IMR-90 (cell line): Measurements from ENCODE around the gene UST.

Experiments used
- MXI1 ChIP-seq: IDR thresholded peaks from 2 replicates; pipeline ENCODE4 v1.6.1; 2012; ENCODE audit warnings: low read depth, mild to moderate bottlenecking, low read length, moderate library complexity, borderline replicate concordance
- POLR2A ChIP-seq: IDR thresholded peaks from 2 replicates; pipeline ENCODE4 v1.6.1; 2012; ENCODE audit warnings: mild to moderate bottlenecking, low read depth, low read length
- TF ChIP-seq, protein P1 (sequence below): conservative IDR thresholded peaks from 2 replicates; pipeline ENCODE4 v1.5.1; 2012; ENCODE audit warnings: mild to moderate bottlenecking, low read depth, low read length, improper control_type of control experiment

DNA sequence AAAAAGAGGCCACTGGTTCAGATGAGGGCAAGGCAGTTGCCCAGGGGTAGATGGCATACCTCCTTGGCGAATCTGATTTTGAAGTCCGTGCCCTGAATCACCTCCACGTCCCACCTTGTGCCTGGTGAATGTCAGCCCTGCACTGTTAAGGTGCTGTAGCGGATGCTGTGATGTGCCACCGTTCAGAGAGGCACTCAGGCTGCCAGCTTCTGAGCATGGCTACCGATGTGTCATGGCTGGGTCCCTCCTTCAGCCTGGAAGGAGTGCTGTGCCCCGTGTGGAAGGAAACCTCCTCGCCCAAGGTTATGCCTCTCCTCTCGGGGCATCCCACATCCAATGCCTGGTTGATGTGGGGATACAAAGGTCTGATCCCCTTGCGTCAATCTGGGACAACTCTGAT is 43.6 kb downstream of the UST start:
- TF ChIP-seq, protein P1, sequence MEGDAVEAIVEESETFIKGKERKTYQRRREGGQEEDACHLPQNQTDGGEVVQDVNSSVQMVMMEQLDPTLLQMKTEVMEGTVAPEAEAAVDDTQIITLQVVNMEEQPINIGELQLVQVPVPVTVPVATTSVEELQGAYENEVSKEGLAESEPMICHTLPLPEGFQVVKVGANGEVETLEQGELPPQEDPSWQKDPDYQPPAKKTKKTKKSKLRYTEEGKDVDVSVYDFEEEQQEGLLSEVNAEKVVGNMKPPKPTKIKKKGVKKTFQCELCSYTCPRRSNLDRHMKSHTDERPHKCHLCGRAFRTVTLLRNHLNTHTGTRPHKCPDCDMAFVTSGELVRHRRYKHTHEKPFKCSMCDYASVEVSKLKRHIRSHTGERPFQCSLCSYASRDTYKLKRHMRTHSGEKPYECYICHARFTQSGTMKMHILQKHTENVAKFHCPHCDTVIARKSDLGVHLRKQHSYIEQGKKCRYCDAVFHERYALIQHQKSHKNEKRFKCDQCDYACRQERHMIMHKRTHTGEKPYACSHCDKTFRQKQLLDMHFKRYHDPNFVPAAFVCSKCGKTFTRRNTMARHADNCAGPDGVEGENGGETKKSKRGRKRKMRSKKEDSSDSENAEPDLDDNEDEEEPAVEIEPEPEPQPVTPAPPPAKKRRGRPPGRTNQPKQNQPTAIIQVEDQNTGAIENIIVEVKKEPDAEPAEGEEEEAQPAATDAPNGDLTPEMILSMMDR, result no peak
- no peak for TF ChIP-seq POLR2A
- no peak for TF ChIP-seq MXI1
